Measurements from ENCODE around the gene THSD7A.

THSD7A gene

DNA sequence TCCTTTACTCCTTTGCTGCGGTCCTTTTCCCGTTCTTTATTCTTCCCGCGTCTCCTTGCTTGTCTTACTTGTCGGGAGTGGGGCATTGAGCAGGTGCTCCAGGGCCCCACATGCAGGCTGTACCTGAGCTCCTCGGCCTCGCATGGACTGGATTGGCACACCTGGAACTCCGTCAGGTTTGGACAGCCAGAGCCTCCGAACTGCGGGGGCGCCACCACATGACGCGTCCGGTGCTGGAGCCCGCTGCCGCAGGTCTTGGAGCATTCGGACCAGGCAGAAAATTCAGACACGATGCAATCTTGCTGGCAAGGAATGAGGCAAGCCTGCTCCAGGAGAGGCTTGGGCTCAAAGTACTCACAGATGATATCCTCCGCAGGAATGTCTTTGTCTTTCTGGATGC, 195.7 kb downstream of the THSD7A start:
- Histone ChIP-seq H3K27ac (no peak overlapping the region), H3K36me3 (no peaks in the 10 kb centered on the region), H3K4me3 (ENCODE audit: low read depth, low read length) (no peak overlapping the region), H3K27me3 (ENCODE audit: insufficient read depth, low read depth, severe bottlenecking) (no peaks in the 10 kb centered on the region), H3K9me3 (ENCODE audit: severe bottlenecking) (no peaks in the 10 kb centered on the region)
- TF ChIP-seq, protein P1, sequence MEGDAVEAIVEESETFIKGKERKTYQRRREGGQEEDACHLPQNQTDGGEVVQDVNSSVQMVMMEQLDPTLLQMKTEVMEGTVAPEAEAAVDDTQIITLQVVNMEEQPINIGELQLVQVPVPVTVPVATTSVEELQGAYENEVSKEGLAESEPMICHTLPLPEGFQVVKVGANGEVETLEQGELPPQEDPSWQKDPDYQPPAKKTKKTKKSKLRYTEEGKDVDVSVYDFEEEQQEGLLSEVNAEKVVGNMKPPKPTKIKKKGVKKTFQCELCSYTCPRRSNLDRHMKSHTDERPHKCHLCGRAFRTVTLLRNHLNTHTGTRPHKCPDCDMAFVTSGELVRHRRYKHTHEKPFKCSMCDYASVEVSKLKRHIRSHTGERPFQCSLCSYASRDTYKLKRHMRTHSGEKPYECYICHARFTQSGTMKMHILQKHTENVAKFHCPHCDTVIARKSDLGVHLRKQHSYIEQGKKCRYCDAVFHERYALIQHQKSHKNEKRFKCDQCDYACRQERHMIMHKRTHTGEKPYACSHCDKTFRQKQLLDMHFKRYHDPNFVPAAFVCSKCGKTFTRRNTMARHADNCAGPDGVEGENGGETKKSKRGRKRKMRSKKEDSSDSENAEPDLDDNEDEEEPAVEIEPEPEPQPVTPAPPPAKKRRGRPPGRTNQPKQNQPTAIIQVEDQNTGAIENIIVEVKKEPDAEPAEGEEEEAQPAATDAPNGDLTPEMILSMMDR (IDR thresholded peaks at IDR 0.05; ENCODE audit: low read depth, low read length) = no peak
- DNase-seq = no peak

DNA sequence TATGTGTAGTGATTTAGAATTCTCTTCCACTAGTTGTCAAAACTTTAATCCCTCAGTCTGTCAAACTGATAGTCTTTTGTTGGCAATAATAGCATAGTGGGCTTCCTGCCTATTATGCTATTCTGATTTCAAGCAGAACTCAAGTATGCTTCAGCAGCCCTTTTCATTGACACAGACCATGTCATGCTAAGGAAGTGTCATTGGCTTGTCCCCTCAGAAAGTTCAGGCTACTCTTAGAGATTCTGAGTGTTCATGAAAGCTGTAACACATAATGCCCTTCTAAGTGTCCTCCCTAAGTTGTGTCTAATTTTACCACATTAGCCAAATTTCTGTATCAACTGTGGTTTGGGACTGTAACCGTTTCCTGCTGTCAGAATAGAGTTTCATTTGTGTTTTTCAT, 198.7 kb downstream of the THSD7A start:
- H3K9me3 ChIP-seq (ENCODE audit: severe bottlenecking) = no peaks in the 10 kb centered on the region

DNA sequence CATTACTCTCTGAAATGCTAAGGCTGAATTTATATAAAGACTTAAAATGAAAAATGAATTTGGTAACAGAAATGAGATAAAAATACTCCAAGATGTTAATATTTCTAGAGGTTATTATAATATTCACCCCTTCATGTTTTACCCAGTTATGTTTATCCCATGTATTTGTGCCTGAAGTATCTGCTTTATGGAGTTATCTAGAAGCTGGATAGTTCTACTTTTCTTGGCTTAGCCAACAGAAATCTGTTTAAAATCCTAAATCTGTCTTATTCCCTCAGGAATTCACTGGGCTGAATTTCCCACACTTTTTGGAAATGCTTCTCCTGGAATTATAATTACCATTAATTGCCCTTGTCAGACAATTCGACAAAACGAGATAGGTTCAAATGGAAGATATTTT, 201.6 kb downstream of the THSD7A start:
- DNase-seq = no peak
- H3K9me3 ChIP-seq (ENCODE audit: severe bottlenecking) = no peaks in the 10 kb centered on the region
- H3K4me3 ChIP-seq (ENCODE audit: low read depth, low read length) = no peak overlapping the region
- H3K27me3 ChIP-seq (ENCODE audit: insufficient read depth, low read depth, severe bottlenecking) = no peaks in the 10 kb centered on the region
- no peaks in the 10 kb centered on the region for H3K36me3 ChIP-seq
- H3K27ac ChIP-seq = no peak overlapping the region
- TF ChIP-seq, protein P1 (IDR thresholded peaks at IDR 0.05; ENCODE audit: low read depth, low read length) = no peak

More for the DNA sequence above, 198.7 kb downstream of the THSD7A start:
- H3K27me3 ChIP-seq (ENCODE audit: insufficient read depth, low read depth, severe bottlenecking) = no peaks in the 10 kb centered on the region
- H3K27ac ChIP-seq = no peak overlapping the region
- no peaks in the 10 kb centered on the region for H3K36me3 ChIP-seq
- TF ChIP-seq, protein P1 (IDR thresholded peaks at IDR 0.05; ENCODE audit: low read depth, low read length) = no peak
- no peak overlapping the region for H3K4me3 ChIP-seq (ENCODE audit: low read depth, low read length)
- DNase-seq = no peak

DNA sequence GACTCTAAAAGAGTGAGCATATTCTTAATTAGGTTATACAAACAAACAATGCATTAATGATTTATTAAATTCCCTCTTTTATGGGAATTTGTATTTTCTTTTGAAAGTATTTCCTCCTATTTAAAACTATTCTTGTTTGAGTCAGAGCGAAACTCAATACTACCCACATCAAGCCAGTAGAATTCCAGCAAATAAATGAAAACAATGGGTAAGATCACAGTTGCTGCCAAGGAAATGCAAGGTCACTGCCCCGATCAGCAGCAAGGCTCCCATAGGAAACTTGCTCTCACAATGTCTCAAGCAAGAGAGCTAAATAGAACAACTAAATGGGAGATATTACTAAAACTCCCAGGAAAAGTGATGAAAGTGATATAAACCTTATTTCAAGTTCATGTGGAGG, 206.3 kb downstream of the THSD7A start:
- no peak for DNase-seq
- Histone ChIP-seq H3K36me3 (no peaks in the 10 kb centered on the region), H3K27me3 (ENCODE audit: insufficient read depth, low read depth, severe bottlenecking) (no peaks in the 10 kb centered on the region), H3K9me3 (ENCODE audit: severe bottlenecking) (no peaks in the 10 kb centered on the region), H3K27ac (no peak overlapping the region), H3K4me3 (ENCODE audit: low read depth, low read length) (no peak overlapping the region)
- TF ChIP-seq, protein P1 (IDR thresholded peaks at IDR 0.05; ENCODE audit: low read depth, low read length) = no peak

GRCh38 chr7:11623093-11623678, 208.8 kb downstream of the THSD7A start:
- Histone ChIP-seq H3K9me3 (ENCODE audit: severe bottlenecking) (no peaks in the 10 kb centered on the region), H3K27ac (no peak overlapping the region), H3K27me3 (ENCODE audit: insufficient read depth, low read depth, severe bottlenecking) (no peaks in the 10 kb centered on the region), H3K4me3 (ENCODE audit: low read depth, low read length) (no peak overlapping the region), H3K36me3 (no peaks in the 10 kb centered on the region)
- TF ChIP-seq, protein P1 (IDR thresholded peaks at IDR 0.05; ENCODE audit: low read depth, low read length) = no peak
- no peak for DNase-seq

Data from WERI-Rb-1 (cell line).